Astrocyte (in vitro differentiated cells and primary cell): ENCODE results near the gene DDR1. TPM values are rescaled to one million over a fixed set of nuclear protein-coding genes. Genes with fewer than 3 reads are reported as not detected.

Experiments
- DNase-seq: peaks from one replicate; pipeline ENCODE4 v3.0.0-alpha.2; 2010; ENCODE audit warnings: low read depth
- FAIRE-seq: peaks from 2 replicates; lab custom pipeline; 2011; peaks lifted over from hg19 to GRCh38; lab: Jason Lieb, UNC
- H2AFZ ChIP-seq: 2 replicates; pipeline ENCODE4 v1.6.0; 2012; ENCODE audit warnings: low read depth, low read length, inconsistent platforms
- H3K27ac ChIP-seq: 2 replicates; pipeline ENCODE4 v1.5.1; 2011; ENCODE audit warnings: low read depth, low read length, inconsistent platforms
- H3K27me3 ChIP-seq: 2 replicates; pipeline ENCODE4 v1.6.0; 2011; ENCODE audit warnings: low read length, inconsistent platforms; ENCODE audit not compliant: insufficient read depth
- H3K36me3 ChIP-seq: 2 replicates; pipeline ENCODE4 v1.5.1; 2011; ENCODE audit warnings: low read length, inconsistent platforms; ENCODE audit not compliant: insufficient read depth
- H3K4me1 ChIP-seq: 2 replicates; pipeline ENCODE4 v1.5.1; 2011; ENCODE audit warnings: low read length, inconsistent platforms; ENCODE audit not compliant: insufficient read depth
- H3K4me2 ChIP-seq: 2 replicates; pipeline ENCODE4 v1.6.0; 2012; ENCODE audit warnings: low read length, inconsistent platforms
- H3K4me3 ChIP-seq: 2 replicates; pipeline ENCODE4 v1.5.1; 2011; ENCODE audit warnings: low read depth, mild to moderate bottlenecking, low read length, inconsistent platforms; ENCODE audit not compliant: insufficient read depth
- H3K79me2 ChIP-seq: 2 replicates; pipeline ENCODE4 v1.6.0; 2012; ENCODE audit warnings: mild to moderate bottlenecking, low read length, inconsistent platforms; ENCODE audit not compliant: insufficient read depth
- H3K9ac ChIP-seq: 2 replicates; pipeline ENCODE4 v1.6.0; 2012; ENCODE audit warnings: mild to moderate bottlenecking, low read length, inconsistent platforms
- H3K9me3 ChIP-seq: 2 replicates; pipeline ENCODE4 v1.5.1; 2012; ENCODE audit warnings: low read depth, mild to moderate bottlenecking, low read length, inconsistent platforms; ENCODE audit not compliant: insufficient read depth
- H4K20me1 ChIP-seq: 2 replicates; pipeline ENCODE4 v1.6.0; 2012; ENCODE audit warnings: low read length, inconsistent platforms; ENCODE audit not compliant: insufficient read depth
- H3K27ac Mint-ChIP-seq: one replicate; pipeline ENCODE4 v1.8.0; 2021; ENCODE audit warnings: mild to moderate bottlenecking, mixed read lengths; ENCODE audit not compliant: unreplicated experiment
- H3K27me3 Mint-ChIP-seq: one replicate; pipeline ENCODE4 v1.8.0; 2021; ENCODE audit warnings: low read depth, mixed read lengths; ENCODE audit not compliant: unreplicated experiment
- H3K36me3 Mint-ChIP-seq: one replicate; pipeline ENCODE4 v1.8.0; 2021; ENCODE audit warnings: low read depth, mixed read lengths; ENCODE audit not compliant: unreplicated experiment
- H3K4me1 Mint-ChIP-seq: one replicate; pipeline ENCODE4 v1.8.0; 2021; ENCODE audit warnings: low read depth, mixed read lengths; ENCODE audit not compliant: unreplicated experiment
- H3K4me3 Mint-ChIP-seq: one replicate; pipeline ENCODE4 v1.8.0; 2021; ENCODE audit warnings: mild to moderate bottlenecking, moderate library complexity, mixed read lengths; ENCODE audit not compliant: unreplicated experiment
- H3K9me3 Mint-ChIP-seq: one replicate; pipeline ENCODE4 v1.8.0; 2021; ENCODE audit warnings: mild to moderate bottlenecking, mixed read lengths; ENCODE audit not compliant: unreplicated experiment
- EZH2 ChIP-seq: IDR thresholded peaks from 2 replicates; pipeline ENCODE4 v1.6.1; 2012; ENCODE audit warnings: mild to moderate bottlenecking, low read length, inconsistent platforms; ENCODE audit not compliant: insufficient read depth
- total RNA-seq: library from RNA; stranded (reverse); gene quantifications from 2 replicates; pipeline ENCODE4 v1.2.1, GENCODE V29; 2021
- TF ChIP-seq, protein P1 (sequence below): IDR thresholded peaks from 2 replicates; pipeline ENCODE4 v1.5.1; 2011; ENCODE audit warnings: low read depth, mild to moderate bottlenecking, inconsistent platforms, low read length, moderate library complexity; ENCODE audit not compliant: insufficient read depth

Gene DDR1
- total RNA-seq, 1 donor from 2014 or later = 144 TPM

GRCh38 chr6:30914076-30914853 lies 29.9 kb downstream of the DDR1 start, which contains the start of gene VARS2:
VARS2 (plus strand) TSS chr6:30914238; CDS start chr6:30914837, 599 bp downstream.
- H2AFZ ChIP-seq = peak within 1 kb of the TSS; percentile 78
- peak within 1 kb of the TSS; percentile 63 for H3K27ac ChIP-seq

DNA sequence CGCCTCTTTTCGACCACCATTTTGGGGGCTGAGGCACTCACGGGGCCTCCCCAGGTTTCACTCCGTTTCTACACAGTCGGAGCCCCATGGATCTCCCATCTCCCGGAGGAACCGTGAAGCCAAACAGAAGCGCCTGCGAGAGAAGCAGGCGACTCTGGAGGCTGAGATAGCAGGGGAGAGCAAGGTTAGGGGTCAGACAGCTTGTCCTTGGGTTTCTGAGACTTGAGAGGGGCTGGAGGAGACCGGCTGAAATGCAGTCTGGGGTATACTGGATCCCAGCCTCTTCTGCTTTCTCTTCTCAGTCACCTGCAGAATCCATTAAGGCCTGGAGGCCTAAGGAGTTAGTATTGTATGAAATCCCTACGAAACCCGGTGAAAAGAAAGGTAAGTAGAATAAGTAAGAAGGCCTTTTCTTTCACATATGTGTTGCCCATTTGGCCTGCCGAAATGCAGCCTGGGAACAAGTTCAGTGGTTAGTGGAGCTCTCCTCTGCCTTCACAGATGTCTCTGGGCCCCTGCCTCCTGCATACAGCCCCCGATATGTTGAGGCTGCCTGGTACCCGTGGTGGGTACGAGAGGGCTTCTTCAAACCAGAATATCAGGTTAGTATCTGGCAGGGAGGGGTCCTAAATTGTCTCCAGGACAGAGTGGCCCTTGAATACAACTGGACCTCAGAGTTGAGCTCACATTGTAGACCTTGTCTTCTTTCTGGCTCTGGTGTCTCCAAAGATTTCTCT lies 30.7 kb downstream of the DDR1 start:
- H3K4me3 ChIP-seq = peak overlapping the region; percentile 53
- TF ChIP-seq, protein P1, sequence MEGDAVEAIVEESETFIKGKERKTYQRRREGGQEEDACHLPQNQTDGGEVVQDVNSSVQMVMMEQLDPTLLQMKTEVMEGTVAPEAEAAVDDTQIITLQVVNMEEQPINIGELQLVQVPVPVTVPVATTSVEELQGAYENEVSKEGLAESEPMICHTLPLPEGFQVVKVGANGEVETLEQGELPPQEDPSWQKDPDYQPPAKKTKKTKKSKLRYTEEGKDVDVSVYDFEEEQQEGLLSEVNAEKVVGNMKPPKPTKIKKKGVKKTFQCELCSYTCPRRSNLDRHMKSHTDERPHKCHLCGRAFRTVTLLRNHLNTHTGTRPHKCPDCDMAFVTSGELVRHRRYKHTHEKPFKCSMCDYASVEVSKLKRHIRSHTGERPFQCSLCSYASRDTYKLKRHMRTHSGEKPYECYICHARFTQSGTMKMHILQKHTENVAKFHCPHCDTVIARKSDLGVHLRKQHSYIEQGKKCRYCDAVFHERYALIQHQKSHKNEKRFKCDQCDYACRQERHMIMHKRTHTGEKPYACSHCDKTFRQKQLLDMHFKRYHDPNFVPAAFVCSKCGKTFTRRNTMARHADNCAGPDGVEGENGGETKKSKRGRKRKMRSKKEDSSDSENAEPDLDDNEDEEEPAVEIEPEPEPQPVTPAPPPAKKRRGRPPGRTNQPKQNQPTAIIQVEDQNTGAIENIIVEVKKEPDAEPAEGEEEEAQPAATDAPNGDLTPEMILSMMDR = no peak
- TF ChIP-seq EZH2 = no peak
- peaks cover 19% of the 10 kb centered on the region for H3K36me3 ChIP-seq
- H3K9ac ChIP-seq = peak overlapping the region; percentile 86
- H2AFZ ChIP-seq = peak overlapping the region; percentile 78
- FAIRE-seq (no peak), DNase-seq (no peak)
- no peaks in the 10 kb centered on the region for H3K27me3 ChIP-seq
- Mint-ChIP-seq H3K27ac (peak overlapping the region; percentile 85), H3K9me3 (no peaks in the 10 kb centered on the region), H3K4me1 (peaks cover 8% of the 10 kb centered on the region), H3K4me3 (peak overlapping the region; percentile 47), H3K36me3 (peaks cover 27% of the 10 kb centered on the region), H3K27me3 (no peaks in the 10 kb centered on the region)
- no peak overlapping the region for H3K27ac ChIP-seq
- peaks cover under 1% of the 10 kb centered on the region for H3K79me2 ChIP-seq
- H3K9me3 ChIP-seq = no peaks in the 10 kb centered on the region
- H3K4me1 ChIP-seq = peaks cover 11% of the 10 kb centered on the region
- H4K20me1 ChIP-seq = no peaks in the 10 kb centered on the region
- H3K4me2 ChIP-seq = peak overlapping the region; percentile 92

More at GRCh38 chr6:30914076-30914853, 29.9 kb downstream of the DDR1 start, which contains the start of gene VARS2:
- H3K36me3 ChIP-seq = peaks cover 19% of the 10 kb centered on the region
- no peaks in the 10 kb centered on the region for H3K27me3 ChIP-seq
- Mint-ChIP-seq H3K36me3 (peaks cover 22% of the 10 kb centered on the region), H3K4me1 (peaks cover 8% of the 10 kb centered on the region), H3K4me3 (peak within 1 kb of the TSS; percentile 83), H3K27me3 (no peaks in the 10 kb centered on the region), H3K9me3 (no peaks in the 10 kb centered on the region), H3K27ac (peak within 1 kb of the TSS; percentile 85)
- H3K4me1 ChIP-seq = peaks cover 12% of the 10 kb centered on the region
- H3K4me2 ChIP-seq = peak within 1 kb of the TSS; percentile 92
- peak within 1 kb of the TSS; percentile 86 for H3K9ac ChIP-seq
- FAIRE-seq (no peak), DNase-seq (peak; percentile 69)
- peak within 1 kb of the TSS; percentile 53 for H3K4me3 ChIP-seq
- no peaks in the 10 kb centered on the region for H4K20me1 ChIP-seq
- H3K9me3 ChIP-seq = no peaks in the 10 kb centered on the region
- peaks cover 8% of the 10 kb centered on the region for H3K79me2 ChIP-seq
- TF ChIP-seq, protein P1 = no peak
- TF ChIP-seq EZH2 = no peak
